Measurements from ENCODE around the gene CDHR2. TPM values are rescaled to one million over a fixed set of nuclear protein-coding genes. Genes with fewer than 3 reads are reported as not detected.

Gene CDHR2
- total RNA-seq, 1 donor from 2014 or later: under 0.01 TPM

- DNase-seq: peak; percentile 65
Observed at GRCh38 chr5:176621661-176622079, 72.5 kb downstream of the CDHR2 start.

- no peak for DNase-seq
Observed at GRCh38 chr5:176624142-176624541, 75.0 kb downstream of the CDHR2 start.

- DNase-seq: no peak
Observed at GRCh38 chr5:176624938-176625337, 75.8 kb downstream of the CDHR2 start.

- no peak for DNase-seq
Observed at GRCh38 chr5:176625512-176625911, 76.4 kb downstream of the CDHR2 start.

GRCh38 chr5:176625966-176626875 lies 77.1 kb downstream of the CDHR2 start:
- no peak for DNase-seq

GRCh38 chr5:176626876-176627236 lies 77.7 kb downstream of the CDHR2 start:
- no peak for DNase-seq

GRCh38 chr5:176627582-176627981 lies 78.4 kb downstream of the CDHR2 start:
- DNase-seq: no peak

GRCh38 chr5:176628406-176629228 lies 79.5 kb downstream of the CDHR2 start:
- no peak for DNase-seq

GRCh38 chr5:176629317-176629852 lies 80.2 kb downstream of the CDHR2 start:
- no peak for DNase-seq

GRCh38 chr5:176629853-176630680 lies 80.9 kb downstream of the CDHR2 start, which contains the start of the genes EIF4E1B and SNCB:
EIF4E1B (plus strand) TSS chr5:176630675; CDS start chr5:176642788, 12,113 bp downstream.
SNCB (minus strand) TSS chr5:176630534; CDS start chr5:176629654, 880 bp downstream.
- DNase-seq: peak; percentile 47

- DNase-seq: no peak
Observed at GRCh38 chr5:176630681-176631222, 81.6 kb downstream of the CDHR2 start.

GRCh38 chr5:176631383-176632200 lies 82.5 kb downstream of the CDHR2 start:
- DNase-seq: no peak

- DNase-seq: no peak
Observed at GRCh38 chr5:176632745-176633144, 83.6 kb downstream of the CDHR2 start.

- no peak for DNase-seq
Observed at GRCh38 chr5:176633598-176633997, 84.5 kb downstream of the CDHR2 start.

- no peak for DNase-seq
Observed at GRCh38 chr5:176636426-176636825, 87.3 kb downstream of the CDHR2 start.

- DNase-seq: no peak
Observed at GRCh38 chr5:176637556-176637955, 88.4 kb downstream of the CDHR2 start.

GRCh38 chr5:176638437-176638836 lies 89.3 kb downstream of the CDHR2 start:
- no peak for DNase-seq

- DNase-seq: no peak
Observed at GRCh38 chr5:176639208-176639607, 90.1 kb downstream of the CDHR2 start.

GRCh38 chr5:176639981-176640380 lies 90.8 kb downstream of the CDHR2 start:
- peak; percentile 56 for DNase-seq

GRCh38 chr5:176640616-176641015 lies 91.5 kb downstream of the CDHR2 start:
- DNase-seq: no peak

Data from occipital lobe (tissue), 2 donors.